Pancreas (tissue), 10 donors: Measurements from ENCODE around the gene XRCC1. TPM values are rescaled to one million over a fixed set of nuclear protein-coding genes. Genes with fewer than 3 reads are reported as not detected.

Experiments used
- ATAC-seq, 4 donors: fragments of 200-7000 bp; cut with Tn5 transposase; one replicate each; pipeline versions ENCODE4 v1.8.0 to v1.9.1; 2020; ENCODE audit warnings: mild to moderate bottlenecking in 4 of 4, moderate library complexity in 4 of 4
- DNase-seq, 6 donors: peaks; one replicate each; pipeline ENCODE4 v3.0.0-alpha.2; 2020
- FAIRE-seq: peaks from 2 replicates; lab custom pipeline; 2012; peaks lifted over from hg19 to GRCh38; lab: Jason Lieb, UNC
- H3K27ac ChIP-seq, 4 donors: fragments of 200-600 bp; sonication (generic); 1 replicate in 3 of 4; 2 replicates in 1 of 4; pipeline versions ENCODE4 v1.5.0 to v1.8.0; 2020
- H3K27me3 ChIP-seq, 4 donors: fragments of 200-600 bp; one replicate each; pipeline ENCODE4 v1.8.0; 2021
- H3K36me3 ChIP-seq, 3 donors: fragments of 200-600 bp; sonication (generic) in 1 of 3; one replicate each; pipeline versions ENCODE4 v1.5.0 to v1.8.0; 2020 to 2021
- H3K4me1 ChIP-seq, 3 donors: fragments of 200-600 bp; one replicate each; pipeline ENCODE4 v1.8.0; 2021
- H3K4me3 ChIP-seq, 4 donors: fragments of 200-600 bp; sonication (generic) in 2 of 4; one replicate each; pipeline versions ENCODE4 v1.5.0 to v1.8.0; 2020 to 2021
- H3K9me3 ChIP-seq, 4 donors: fragments of 200-600 bp; one replicate each; pipeline ENCODE4 v1.8.0; 2021
- WGBS, 2 donors: extraction: QIAGEN DNeasy Blood & Tissue Kit; methylation state at CpG; one replicate each; pipeline ENCODE4 v1.1.7; 2013; 5-methylcytosine and 5-hydroxymethylcytosine counted together
- intact Hi-C, 3 donors: fragments of 100-400 bp; cut with DNase I; formaldehyde crosslinking; loops; one replicate each; pipeline versions ENCODE4 v1.11.1 to v1.14.2; 2022
- polyA plus RNA-seq, 2 donors: library from polyadenylated mRNA; stranded (reverse); fragments of 200-250 nt; gene quantifications; one replicate each; pipeline ENCODE4 v1.2.3, GENCODE V29; 2013
- total RNA-seq, 6 donors: library from RNA; stranded (reverse); fragmentation: NEBNext Ultra II Directional in 4 of 6; extraction: Animal tissue kit (Norgen Biotek cat#: 25700) in 4 of 6; gene quantifications; one replicate each; pipeline versions ENCODE4 v1.2.1 to v1.2.4, GENCODE V29; 2021 to 2023
- TF ChIP-seq, protein P1 (sequence below), 4 donors: fragments of 200-600 bp; sonication (generic) in 3 of 4; IDR thresholded peaks; one replicate each; pipeline versions ENCODE4 v1.5.0 to v1.8.0; 2021; ENCODE audit warnings: antibody characterized with exemption in 4 of 4
- donor health status: healthy with polysubstance abuse.
- donor health status: DM: no; HTN: no; CAD: no; lungs with moderate emphysema.
- donor health status: DM: no; HTN: no; CAD: no.
- donor health status: control.
- donor health status: control.
- donor health status: Bipolar disorder and iron deficiency.
- donor health status: DM: yes; HTN: yes; CAD: no.
- donor health status: DM: no; HTN: no; CAD: no.
- donor health status: DM: no; HTN: no; CAD: no.
- donor health status: DM: yes; HTN: yes; CAD: no.

Gene XRCC1
- total and polyA plus RNA-seq, 8 donors: 9.3 to 19.3 (median 12.8) TPM

- Histone ChIP-seq H3K9me3 (no peaks in the 10 kb centered on the region), H3K4me3 (no peak overlapping the region), H3K27ac (no peak overlapping the region), H3K27me3 (no peaks in the 10 kb centered on the region), H3K36me3 (peaks cover 0 to 5% (median 2%) of the 10 kb centered on the region in 3 donors), H3K4me1 (peaks cover 0 to 4% (median 0%) of the 10 kb centered on the region in 3 donors)
- intact Hi-C loops: no loop called here
- FAIRE-seq (no peak), DNase-seq (no peak), ATAC-seq (no peak)
- TF ChIP-seq, protein P1, sequence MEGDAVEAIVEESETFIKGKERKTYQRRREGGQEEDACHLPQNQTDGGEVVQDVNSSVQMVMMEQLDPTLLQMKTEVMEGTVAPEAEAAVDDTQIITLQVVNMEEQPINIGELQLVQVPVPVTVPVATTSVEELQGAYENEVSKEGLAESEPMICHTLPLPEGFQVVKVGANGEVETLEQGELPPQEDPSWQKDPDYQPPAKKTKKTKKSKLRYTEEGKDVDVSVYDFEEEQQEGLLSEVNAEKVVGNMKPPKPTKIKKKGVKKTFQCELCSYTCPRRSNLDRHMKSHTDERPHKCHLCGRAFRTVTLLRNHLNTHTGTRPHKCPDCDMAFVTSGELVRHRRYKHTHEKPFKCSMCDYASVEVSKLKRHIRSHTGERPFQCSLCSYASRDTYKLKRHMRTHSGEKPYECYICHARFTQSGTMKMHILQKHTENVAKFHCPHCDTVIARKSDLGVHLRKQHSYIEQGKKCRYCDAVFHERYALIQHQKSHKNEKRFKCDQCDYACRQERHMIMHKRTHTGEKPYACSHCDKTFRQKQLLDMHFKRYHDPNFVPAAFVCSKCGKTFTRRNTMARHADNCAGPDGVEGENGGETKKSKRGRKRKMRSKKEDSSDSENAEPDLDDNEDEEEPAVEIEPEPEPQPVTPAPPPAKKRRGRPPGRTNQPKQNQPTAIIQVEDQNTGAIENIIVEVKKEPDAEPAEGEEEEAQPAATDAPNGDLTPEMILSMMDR (IDR thresholded peaks at IDR 0.05): no peak
- 65 to 66% methylated on average over 3 of the region's 3 CpGs for WGBS, 2 donors
Measured at GRCh38 chr19:43499042-43499441, 76.3 kb downstream of the XRCC1 start.

- WGBS, 2 donors: 85 to 91% methylated on average over 5 of the region's 5 CpGs
- ATAC-seq (no peak), FAIRE-seq (no peak)
Measured at GRCh38 chr19:43498233-43498842, 77.0 kb downstream of the XRCC1 start.

DNA sequence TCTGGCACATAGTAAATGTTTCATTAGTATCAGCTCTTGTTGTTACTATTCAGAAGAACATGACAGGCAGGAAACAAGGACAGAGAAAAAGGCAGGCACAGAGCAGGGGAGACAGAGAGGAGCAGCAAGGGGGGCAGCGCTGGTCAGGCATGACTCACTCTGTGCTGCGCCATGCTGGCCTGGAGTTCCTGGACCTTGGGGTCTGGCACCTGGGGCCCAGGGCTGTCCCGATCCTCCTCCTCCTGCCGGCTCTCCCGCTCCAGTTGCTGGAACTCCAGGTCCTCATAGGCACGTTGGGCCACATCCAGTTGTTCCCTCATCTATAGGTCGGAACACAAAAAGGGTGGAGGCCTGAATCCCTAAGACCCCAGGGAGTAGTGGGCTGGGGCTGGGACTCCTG is 78.4 kb downstream of the XRCC1 start:
- 94 to 95% methylated on average over 7 of the region's 7 CpGs for WGBS, 2 donors
- no peak for FAIRE-seq

More at GRCh38 chr19:43498233-43498842, 77.0 kb downstream of the XRCC1 start:
- intact Hi-C loops: no loop called here
- Histone ChIP-seq H3K4me3 (no peak overlapping the region), H3K36me3 (peaks cover 0 to 5% (median 2%) of the 10 kb centered on the region in 3 donors), H3K9me3 (no peaks in the 10 kb centered on the region), H3K4me1 (peaks cover 0 to 3% (median 0%) of the 10 kb centered on the region in 3 donors), H3K27ac (no peak overlapping the region), H3K27me3 (no peaks in the 10 kb centered on the region)
- TF ChIP-seq, protein P1 (IDR thresholded peaks at IDR 0.05): no peak
- DNase-seq: no peak

DNA sequence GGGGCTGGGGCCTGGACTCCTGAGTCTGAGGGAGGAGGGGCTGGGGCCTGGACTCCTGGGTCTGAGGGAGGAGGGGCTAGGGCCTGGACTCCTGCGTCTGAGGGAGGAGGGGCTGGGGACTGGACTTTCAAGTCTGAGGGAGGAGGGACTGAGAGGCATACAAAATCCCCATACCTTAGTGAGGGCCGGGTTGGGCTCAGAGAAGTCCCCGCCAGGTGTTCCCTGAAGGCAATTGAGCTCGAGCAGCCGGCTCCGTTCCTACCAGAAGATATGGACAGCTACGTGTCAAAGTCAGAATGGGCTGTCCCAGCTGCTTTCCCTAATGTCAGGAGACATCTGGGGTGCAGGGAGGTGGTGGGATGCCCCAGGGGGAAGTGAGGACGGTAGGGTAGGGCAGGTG is 80.2 kb downstream of the XRCC1 start:
- H3K4me1 ChIP-seq: no peaks in the 10 kb centered on the region
- H3K9me3 ChIP-seq: no peaks in the 10 kb centered on the region
- no peak overlapping the region for H3K4me3 ChIP-seq
- peaks cover 0 to 5% (median 2%) of the 10 kb centered on the region in 3 donors for H3K36me3 ChIP-seq
- ATAC-seq (no peak), DNase-seq (no peak), FAIRE-seq (no peak)
- H3K27me3 ChIP-seq: no peaks in the 10 kb centered on the region
- intact Hi-C loops: no loop called here
- TF ChIP-seq, protein P1 (IDR thresholded peaks at IDR 0.05): no peak
- H3K27ac ChIP-seq: no peak overlapping the region
- 85% methylated on average over 7 to 8 of the region's 8 CpGs for WGBS, 2 donors

More for the DNA sequence above, 78.4 kb downstream of the XRCC1 start:
- no peak for ATAC-seq
- Histone ChIP-seq H3K4me1 (no peaks in the 10 kb centered on the region), H3K4me3 (no peak overlapping the region), H3K27ac (no peak overlapping the region), H3K9me3 (no peaks in the 10 kb centered on the region), H3K36me3 (peaks cover 0 to 5% (median 2%) of the 10 kb centered on the region in 3 donors), H3K27me3 (no peaks in the 10 kb centered on the region)
- intact Hi-C loops: no loop called here
- TF ChIP-seq, protein P1 (IDR thresholded peaks at IDR 0.05): no peak
- no peak for DNase-seq

Other genes with a start within 250 kb of the XRCC1 start
- 1 to 10 TPM in 1 of 6 donors, under 1 TPM in 4, not detected in 1; 0.25 to 2.8 (median 0.28) TPM for gene CD177, start 221.8 kb downstream of the XRCC1 start, total RNA-seq
- under 1 TPM; 0.14 to 0.42 TPM for gene CD177, start 221.8 kb downstream of the XRCC1 start, polyA plus RNA-seq
- gene TEX101, start 160.6 kb downstream of the XRCC1 start, total RNA-seq: not detected
- not detected for gene TEX101, start 160.6 kb downstream of the XRCC1 start, polyA plus RNA-seq
- under 1 TPM; 0.20 to 0.53 (median 0.31) TPM for gene LYPD3, start 109.9 kb downstream of the XRCC1 start, total RNA-seq
- 1 to 10 TPM in 1 of 2 donors, under 1 TPM in 1; 0.38 to 1.7 TPM for gene LYPD3, start 109.9 kb downstream of the XRCC1 start, polyA plus RNA-seq
- 10 to 100 TPM in 2 of 6 donors, 1 to 10 TPM in 4; 7.2 to 12.8 (median 9.5) TPM for gene PHLDB3, start 70.8 kb downstream of the XRCC1 start, total RNA-seq
- 10 to 100 TPM; 22.3 to 33.7 TPM for gene PHLDB3, start 70.8 kb downstream of the XRCC1 start, polyA plus RNA-seq
- 10 to 100 TPM in 5 of 6 donors, 1 to 10 TPM in 1; 8.7 to 21.3 (median 15.9) TPM for gene ETHE1, start 48.3 kb downstream of the XRCC1 start, total RNA-seq
- 10 to 100 TPM; 13.6 to 17.3 TPM for gene ETHE1, start 48.3 kb downstream of the XRCC1 start, polyA plus RNA-seq
- 1 to 10 TPM in 5 of 6 donors, under 1 TPM in 1; 0.79 to 1.3 (median 1.2) TPM for gene ZNF575, start 42.3 kb downstream of the XRCC1 start, total RNA-seq
- gene ZNF575, start 42.3 kb downstream of the XRCC1 start, polyA plus RNA-seq: 1 to 10 TPM; 1.1 to 1.2 TPM
- 1 to 10 TPM in 2 of 6 donors, under 1 TPM in 4; 0.51 to 1.5 (median 0.60) TPM for gene PINLYP, start 274 bp upstream of the XRCC1 start, total RNA-seq
- 1 to 10 TPM; 5.2 to 7.2 TPM for gene PINLYP, start 274 bp upstream of the XRCC1 start, polyA plus RNA-seq
- gene IRGQ, start 20.6 kb upstream of the XRCC1 start, total RNA-seq: 10 to 100 TPM in 3 of 6 donors, 1 to 10 TPM in 3; 8.2 to 14.7 (median 11.0) TPM
- 1 to 10 TPM; 4.3 to 6.1 TPM for gene IRGQ, start 20.6 kb upstream of the XRCC1 start, polyA plus RNA-seq
- 1 to 10 TPM; 5.2 to 8.6 (median 6.2) TPM for gene ZNF576, start 21.1 kb upstream of the XRCC1 start, total RNA-seq
- 1 to 10 TPM; 7.5 to 8.4 TPM for gene ZNF576, start 21.1 kb upstream of the XRCC1 start, polyA plus RNA-seq
- under 1 TPM in 4 of 6 donors, not detected in 2; 0.06 to 0.28 (median 0.22) TPM for gene SRRM5, start 36.6 kb upstream of the XRCC1 start, total RNA-seq
- 1 to 10 TPM in 1 of 2 donors, under 1 TPM in 1; 0.87 to 1.3 TPM for gene SRRM5, start 36.6 kb upstream of the XRCC1 start, polyA plus RNA-seq
- gene ZNF428, start 44.1 kb upstream of the XRCC1 start, total RNA-seq: 10 to 100 TPM; 12.0 to 23.7 (median 17.4) TPM
- 10 to 100 TPM; 35.9 to 55.0 TPM for gene ZNF428, start 44.1 kb upstream of the XRCC1 start, polyA plus RNA-seq
- 10 to 100 TPM in 2 of 6 donors, 1 to 10 TPM in 4; 5.9 to 11.3 (median 7.5) TPM for gene CADM4, start 64.3 kb upstream of the XRCC1 start, total RNA-seq
- gene CADM4, start 64.3 kb upstream of the XRCC1 start, polyA plus RNA-seq: 10 to 100 TPM in 1 of 2 donors, 1 to 10 TPM in 1; 9.8 to 10.5 TPM
- gene PLAUR, start 94.6 kb upstream of the XRCC1 start, total RNA-seq: 10 to 100 TPM in 2 of 6 donors, 1 to 10 TPM in 4; 1.6 to 24.5 (median 3.1) TPM
- gene PLAUR, start 94.6 kb upstream of the XRCC1 start, polyA plus RNA-seq: 1 to 10 TPM; 4.4 to 5.1 TPM
- gene IRGC, start 140.5 kb upstream of the XRCC1 start, total RNA-seq: not detected
- gene IRGC, start 140.5 kb upstream of the XRCC1 start, polyA plus RNA-seq: not detected
- 10 to 100 TPM in 3 of 6 donors, 1 to 10 TPM in 3; 6.6 to 20.1 (median 10.5) TPM for gene SMG9, start 179.4 kb upstream of the XRCC1 start, total RNA-seq
- 10 to 100 TPM; 22.3 to 23.0 TPM for gene SMG9, start 179.4 kb upstream of the XRCC1 start, polyA plus RNA-seq
- gene KCNN4, start 205.4 kb upstream of the XRCC1 start, total RNA-seq: 1 to 10 TPM in 3 of 6 donors, under 1 TPM in 3; 0.43 to 2.6 (median 0.82) TPM
- 1 to 10 TPM; 1.3 to 1.5 TPM for gene KCNN4, start 205.4 kb upstream of the XRCC1 start, polyA plus RNA-seq
- 1 to 10 TPM in 1 of 6 donors, under 1 TPM in 5; 0.09 to 1.2 (median 0.24) TPM for gene LYPD5, start 226.9 kb upstream of the XRCC1 start, total RNA-seq
- gene LYPD5, start 226.9 kb upstream of the XRCC1 start, polyA plus RNA-seq: under 1 TPM; 0.42 to 0.49 TPM